Chondrocyte (in vitro differentiated cells): Measurements from ENCODE around the gene TTC33. TPM values are rescaled to one million over a fixed set of nuclear protein-coding genes. Genes with fewer than 3 reads are reported as not detected.
"Not testable (repeated sequence)": the region's sequence is repeated elsewhere in the genome, so short reads cannot be mapped to it uniquely, and the experiment has no call there.

Experiments
- DNase-seq: peaks from one replicate; pipeline ENCODE4 v3.0.0; 2021; ENCODE audit warnings: mixed read lengths, low spot score
- H3K27ac Mint-ChIP-seq: one replicate; pipeline ENCODE4 v1.8.0; 2021; ENCODE audit warnings: mild to moderate bottlenecking, moderate library complexity, mixed read lengths; ENCODE audit not compliant: unreplicated experiment
- H3K27me3 Mint-ChIP-seq: 2 replicates; pipeline ENCODE4 v1.8.0; 2021; ENCODE audit warnings: low read depth, mixed read lengths
- H3K36me3 Mint-ChIP-seq: 2 replicates; pipeline ENCODE4 v1.8.0; 2021; ENCODE audit warnings: low read depth, mixed read lengths
- H3K4me1 Mint-ChIP-seq: 2 replicates; pipeline ENCODE4 v1.8.0; 2021; ENCODE audit warnings: low read depth, mild to moderate bottlenecking, mixed read lengths
- H3K4me3 Mint-ChIP-seq: one replicate; pipeline ENCODE4 v1.8.0; 2021; ENCODE audit warnings: mild to moderate bottlenecking, moderate library complexity, mixed read lengths; ENCODE audit not compliant: unreplicated experiment
- H3K9me3 Mint-ChIP-seq: 2 replicates; pipeline ENCODE4 v1.8.0; 2021; ENCODE audit warnings: low read depth, mixed read lengths
- total RNA-seq: library from RNA; stranded (reverse); gene quantifications from 3 replicates; pipeline ENCODE4 v1.2.1, GENCODE V29; 2021
- TF ChIP-seq, protein P1 (sequence below): fragments of 200-600 bp; sonication (generic); IDR thresholded peaks from 2 replicates; pipeline ENCODE4 v1.5.0; 2021; ENCODE audit warnings: antibody characterized with exemption, mild to moderate bottlenecking, moderate library complexity

Gene TTC33
- total RNA-seq, 1 donor from 2014 or later: 14.3 TPM

DNA sequence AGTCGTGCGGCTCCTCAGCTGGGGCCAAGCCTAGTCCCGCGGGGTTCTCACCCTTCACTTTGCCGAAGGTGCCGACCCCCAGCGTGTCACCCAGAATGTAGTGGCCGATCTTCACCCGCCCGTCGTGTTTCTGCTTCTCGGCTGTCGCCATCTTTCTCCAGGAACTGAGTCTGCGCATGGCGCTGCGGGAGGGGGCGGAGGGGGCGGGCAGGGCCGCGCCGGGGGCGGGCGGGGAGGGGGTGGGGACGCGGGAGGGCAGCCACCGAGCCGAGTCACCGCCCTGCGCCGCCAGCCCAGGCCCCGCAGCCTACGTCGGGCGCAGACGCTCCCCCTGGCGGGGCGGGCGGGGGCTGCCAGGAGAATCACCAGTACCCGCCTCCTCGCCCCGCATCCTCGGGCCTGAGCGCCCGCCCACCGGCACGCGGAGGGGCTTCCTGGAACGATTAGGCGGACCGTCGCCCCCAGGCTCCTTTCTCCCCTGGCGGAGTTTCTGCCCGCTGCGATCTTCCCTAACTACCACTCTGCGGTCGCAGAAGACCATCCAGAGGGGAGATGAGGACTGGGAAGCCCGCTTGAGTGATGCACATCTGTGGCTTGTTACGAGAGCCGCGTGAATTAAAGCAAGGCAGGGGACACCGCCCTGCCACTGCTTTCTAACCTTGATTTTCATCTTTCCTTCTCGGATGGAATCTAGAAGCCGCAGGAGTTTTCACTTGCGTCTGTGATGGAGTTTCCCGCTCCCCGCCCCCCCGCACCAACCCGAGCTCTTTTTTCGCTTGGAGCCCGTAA, 42.4 kb upstream of the TTC33 start, which contains the start of gene PRKAA1:
Gene PRKAA1, minus strand, starts transcription at position 363 of the 789 bp plus-strand sequence. Its CDS starts 185 bp downstream, at position 178.
- peak within 1 kb of the TSS; percentile 94 for H3K27ac Mint-ChIP-seq

DNA sequence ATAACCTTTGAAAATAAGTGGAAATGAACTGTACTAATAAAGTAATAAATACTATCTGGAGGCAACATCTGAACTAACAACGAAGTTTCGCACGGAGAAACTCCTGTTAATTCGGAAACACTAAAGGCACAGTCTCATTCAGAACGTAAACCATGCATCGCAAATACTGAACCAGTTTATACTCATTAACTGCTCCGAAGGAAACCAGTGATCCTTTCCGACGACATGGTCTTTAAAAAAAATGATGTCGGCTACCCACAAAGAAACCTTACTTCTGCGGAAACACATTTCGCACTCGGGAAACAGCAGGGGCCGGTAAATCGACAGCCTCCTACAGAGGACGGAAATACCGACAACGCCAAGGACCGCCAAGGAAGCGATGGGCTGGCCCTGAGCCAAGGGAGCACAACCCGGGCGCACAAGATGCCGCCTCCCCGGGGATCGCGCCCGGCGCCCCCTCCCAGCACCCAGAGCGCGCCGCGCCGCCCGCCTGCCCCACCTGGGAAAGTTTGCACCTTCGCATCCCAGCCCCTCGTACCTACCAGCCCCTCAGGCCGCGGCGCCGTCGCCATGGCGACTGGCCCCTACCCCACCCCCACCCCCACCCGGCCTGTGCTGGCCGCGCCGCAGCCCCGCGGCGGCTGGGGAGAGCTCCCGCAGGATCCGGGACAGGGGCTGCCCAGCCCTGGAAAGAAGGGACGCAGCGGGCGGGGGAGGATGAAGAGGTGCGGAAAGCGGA, 41.7 kb upstream of the TTC33 start:
- H3K4me3 Mint-ChIP-seq: peak overlapping the region; percentile 90
- TF ChIP-seq, protein P1, sequence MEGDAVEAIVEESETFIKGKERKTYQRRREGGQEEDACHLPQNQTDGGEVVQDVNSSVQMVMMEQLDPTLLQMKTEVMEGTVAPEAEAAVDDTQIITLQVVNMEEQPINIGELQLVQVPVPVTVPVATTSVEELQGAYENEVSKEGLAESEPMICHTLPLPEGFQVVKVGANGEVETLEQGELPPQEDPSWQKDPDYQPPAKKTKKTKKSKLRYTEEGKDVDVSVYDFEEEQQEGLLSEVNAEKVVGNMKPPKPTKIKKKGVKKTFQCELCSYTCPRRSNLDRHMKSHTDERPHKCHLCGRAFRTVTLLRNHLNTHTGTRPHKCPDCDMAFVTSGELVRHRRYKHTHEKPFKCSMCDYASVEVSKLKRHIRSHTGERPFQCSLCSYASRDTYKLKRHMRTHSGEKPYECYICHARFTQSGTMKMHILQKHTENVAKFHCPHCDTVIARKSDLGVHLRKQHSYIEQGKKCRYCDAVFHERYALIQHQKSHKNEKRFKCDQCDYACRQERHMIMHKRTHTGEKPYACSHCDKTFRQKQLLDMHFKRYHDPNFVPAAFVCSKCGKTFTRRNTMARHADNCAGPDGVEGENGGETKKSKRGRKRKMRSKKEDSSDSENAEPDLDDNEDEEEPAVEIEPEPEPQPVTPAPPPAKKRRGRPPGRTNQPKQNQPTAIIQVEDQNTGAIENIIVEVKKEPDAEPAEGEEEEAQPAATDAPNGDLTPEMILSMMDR: no peak
- peak overlapping the region; percentile 94 for H3K27ac Mint-ChIP-seq
- no peaks in the 10 kb centered on the region for H3K27me3 Mint-ChIP-seq
- no peaks in the 10 kb centered on the region for H3K9me3 Mint-ChIP-seq
- H3K4me1 Mint-ChIP-seq: peaks cover 38% of the 10 kb centered on the region
- H3K36me3 Mint-ChIP-seq: no peaks in the 10 kb centered on the region
- no peak for DNase-seq

More for the DNA sequence above, 42.4 kb upstream of the TTC33 start, which contains the start of gene PRKAA1:
- Mint-ChIP-seq H3K36me3 (no peaks in the 10 kb centered on the region), H3K9me3 (no peaks in the 10 kb centered on the region), H3K4me1 (peaks cover 35% of the 10 kb centered on the region), H3K4me3 (peak within 1 kb of the TSS; percentile 90), H3K27me3 (no peaks in the 10 kb centered on the region)
- TF ChIP-seq, protein P1: peak; percentile 84
- peak; percentile 94 for DNase-seq

DNA sequence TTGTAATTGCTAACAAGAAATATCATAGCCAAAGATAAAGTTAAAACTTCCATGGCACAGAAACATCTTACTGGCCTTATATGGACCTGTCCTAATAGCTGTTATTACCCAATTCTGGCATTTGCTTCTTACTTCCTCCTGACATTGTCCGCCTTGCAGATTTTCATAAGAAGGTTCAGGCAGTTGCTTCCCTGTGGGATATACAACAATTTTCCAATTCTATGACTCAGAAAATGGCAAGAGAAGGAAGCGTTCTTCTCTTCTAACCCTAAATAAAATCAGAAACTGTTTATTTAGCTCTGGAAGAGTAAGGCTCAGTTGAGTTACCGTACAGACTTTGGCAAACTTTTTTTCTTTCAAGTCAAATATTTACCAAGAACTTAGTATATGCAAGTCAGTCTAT, 40.7 kb upstream of the TTC33 start:
- Mint-ChIP-seq H3K4me3 (peak overlapping the region; percentile 90), H3K9me3 (no peaks in the 10 kb centered on the region), H3K36me3 (no peaks in the 10 kb centered on the region), H3K27me3 (no peaks in the 10 kb centered on the region), H3K4me1 (peaks cover 46% of the 10 kb centered on the region), H3K27ac (peak overlapping the region; percentile 94)
- no peak for DNase-seq
- TF ChIP-seq, protein P1: no peak

DNA sequence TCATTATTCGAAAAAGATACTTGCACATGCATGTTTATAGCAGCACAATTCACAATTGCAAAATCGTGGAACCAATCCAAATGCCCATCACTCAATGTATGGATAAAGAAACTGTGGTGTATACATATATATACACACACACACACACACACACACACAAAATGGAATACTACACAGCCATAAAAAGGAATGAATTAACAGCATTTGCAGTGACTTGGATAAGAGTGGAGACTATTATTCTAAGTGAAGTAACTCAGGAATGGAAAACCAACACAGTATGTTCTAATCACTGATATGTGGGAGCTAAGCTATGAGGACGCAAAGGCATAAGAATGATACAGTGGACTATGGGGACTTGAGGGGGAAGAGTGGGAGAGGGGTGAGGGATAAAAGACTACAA, 39.1 kb upstream of the TTC33 start:
- not testable (repeated sequence) for H3K27me3 Mint-ChIP-seq, H3K4me3 Mint-ChIP-seq, H3K9me3 Mint-ChIP-seq, H3K36me3 Mint-ChIP-seq, H3K27ac Mint-ChIP-seq, DNase-seq
- peaks cover 53% of the 10 kb centered on the region for H3K4me1 Mint-ChIP-seq

DNA sequence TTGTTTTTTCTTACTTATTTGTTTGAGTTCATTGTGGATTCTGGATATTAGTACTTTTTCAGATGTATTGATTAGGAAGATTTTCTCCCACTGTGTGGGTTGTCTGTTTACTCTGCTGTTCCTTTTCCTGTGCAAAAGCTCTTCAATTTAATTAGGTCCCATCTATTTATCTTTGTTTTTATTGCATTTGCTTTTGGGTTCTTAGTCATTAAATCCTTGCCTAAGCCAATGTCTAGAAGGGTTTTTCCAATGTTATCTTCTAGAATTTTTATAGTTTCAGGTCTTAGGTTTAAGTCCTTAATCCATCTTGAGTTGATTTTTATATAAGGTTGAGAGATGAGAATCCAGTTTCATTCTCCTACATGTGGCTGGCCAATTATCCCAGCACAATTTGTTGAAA, 38.6 kb upstream of the TTC33 start:
- not testable (repeated sequence) for DNase-seq, H3K36me3 Mint-ChIP-seq, H3K4me3 Mint-ChIP-seq, H3K9me3 Mint-ChIP-seq, H3K27me3 Mint-ChIP-seq, H3K27ac Mint-ChIP-seq
- H3K4me1 Mint-ChIP-seq: peaks cover 51% of the 10 kb centered on the region

DNA sequence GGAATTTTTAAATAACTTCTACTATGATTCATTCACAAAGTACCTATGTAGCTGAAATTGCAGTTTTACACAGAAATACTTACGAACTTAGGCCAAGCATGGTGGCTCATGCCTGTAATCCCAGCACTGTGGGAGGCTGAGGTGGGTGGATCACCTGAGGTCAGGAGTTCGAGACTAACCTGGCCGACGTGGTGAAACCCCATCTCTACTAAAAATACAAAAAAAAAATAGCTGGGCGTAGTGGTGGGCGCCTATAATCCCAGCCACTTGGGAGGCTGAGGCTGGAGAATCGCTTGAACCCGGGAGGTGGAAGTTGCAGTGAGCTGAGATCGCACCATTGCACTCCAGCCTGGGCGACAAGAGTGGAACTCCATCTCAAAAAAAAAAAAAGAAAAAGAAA, 36.9 kb upstream of the TTC33 start:
- DNase-seq, H3K36me3 Mint-ChIP-seq, H3K27ac Mint-ChIP-seq, H3K4me3 Mint-ChIP-seq, H3K9me3 Mint-ChIP-seq, H3K27me3 Mint-ChIP-seq: not testable (repeated sequence)
- H3K4me1 Mint-ChIP-seq: peaks cover 47% of the 10 kb centered on the region
